ENCODE results near the gene ABCC3.

Gene ABCC3

DNA sequence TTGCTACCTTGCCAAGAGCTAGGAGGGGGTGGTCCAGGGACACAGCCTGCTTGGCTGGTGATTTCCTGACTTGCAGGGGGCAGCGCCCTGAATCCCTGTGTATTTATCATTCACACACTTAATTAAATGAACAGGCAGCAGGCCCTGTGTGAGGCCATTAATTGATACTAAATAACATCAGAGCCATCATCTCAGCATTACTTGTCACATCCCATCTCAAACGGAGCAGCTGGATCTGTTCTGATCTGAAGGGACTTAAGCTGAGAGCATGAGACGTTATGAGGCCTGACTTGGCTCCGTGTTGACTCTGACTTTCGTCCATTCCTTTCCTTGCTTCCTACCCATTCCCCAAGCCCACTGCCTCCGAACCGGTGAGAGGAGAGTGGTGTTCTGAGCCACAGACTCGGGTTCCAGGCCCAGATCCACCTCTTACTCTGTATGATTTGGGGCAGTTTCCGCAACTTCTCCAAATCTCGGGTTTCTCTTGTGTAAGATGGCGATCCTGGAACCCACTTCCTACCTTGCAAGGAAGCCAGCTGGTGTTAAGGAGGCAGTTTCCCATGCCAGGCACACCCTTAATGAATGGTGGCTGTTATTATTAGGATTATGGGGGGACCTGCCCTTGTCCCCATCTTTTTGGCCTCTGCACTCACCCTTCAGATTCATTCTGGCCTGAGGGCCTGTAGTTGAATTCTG, 40.4 kb upstream of the ABCC3 start:
- no peak overlapping the region for H3K9ac ChIP-seq (ENCODE audit: low read depth in 1 of 2, low read length in 2 of 2)
- no peaks in the 10 kb centered on the region for H3K9me3 ChIP-seq (ENCODE audit: control insufficient read depth in 1 of 2, low read length in 2 of 2)
- H3K4me3 ChIP-seq (ENCODE audit: low read depth in 1 of 2, low read length in 2 of 2) = no peak overlapping the region
- no peak overlapping the region for H3K27ac ChIP-seq (ENCODE audit: low read depth, low read length)
- H3K36me3 ChIP-seq (ENCODE audit: control insufficient read depth in 1 of 2, insufficient read depth in 2 of 2, low read length in 2 of 2) = no peaks in the 10 kb centered on the region
- H3K4me1 ChIP-seq (ENCODE audit: control insufficient read depth in 1 of 2, insufficient read depth in 2 of 2, low read length in 2 of 2) = peaks cover 0 to 3% of the 10 kb centered on the region in 2 donors
- H3K27me3 ChIP-seq (ENCODE audit: control insufficient read depth in 1 of 2, insufficient read depth in 2 of 2, low read length in 2 of 2) = no peaks in the 10 kb centered on the region

DNA sequence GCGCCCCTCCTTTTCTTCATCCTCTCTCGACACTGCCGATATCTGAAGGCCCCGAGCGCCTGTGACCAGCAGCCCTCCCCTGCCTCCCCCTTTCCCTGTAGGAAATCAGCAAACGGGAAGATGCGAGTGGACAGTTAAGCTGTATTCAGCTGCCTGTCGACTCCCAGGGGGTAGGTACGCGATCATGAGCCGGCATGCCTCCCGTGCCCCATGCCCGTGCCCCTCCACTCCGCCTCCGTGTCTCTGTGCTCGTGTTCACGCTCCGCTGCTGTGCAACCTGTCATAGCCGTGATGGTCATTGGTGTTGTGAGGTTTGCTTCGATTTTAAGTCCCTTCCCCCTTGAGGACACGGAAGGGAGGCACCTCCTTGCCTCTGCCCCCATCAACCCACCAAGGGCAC, 39.8 kb upstream of the ABCC3 start:
- Histone ChIP-seq H3K36me3 (ENCODE audit: control insufficient read depth in 1 of 2, insufficient read depth in 2 of 2, low read length in 2 of 2) (no peaks in the 10 kb centered on the region), H3K4me1 (ENCODE audit: control insufficient read depth in 1 of 2, insufficient read depth in 2 of 2, low read length in 2 of 2) (no peaks in the 10 kb centered on the region), H3K4me3 (ENCODE audit: low read depth in 1 of 2, low read length in 2 of 2) (no peak overlapping the region), H3K27ac (ENCODE audit: low read depth, low read length) (no peak overlapping the region), H3K27me3 (ENCODE audit: control insufficient read depth in 1 of 2, insufficient read depth in 2 of 2, low read length in 2 of 2) (no peaks in the 10 kb centered on the region), H3K9me3 (ENCODE audit: control insufficient read depth in 1 of 2, low read length in 2 of 2) (no peaks in the 10 kb centered on the region), H3K9ac (ENCODE audit: low read depth in 1 of 2, low read length in 2 of 2) (no peak overlapping the region)

DNA sequence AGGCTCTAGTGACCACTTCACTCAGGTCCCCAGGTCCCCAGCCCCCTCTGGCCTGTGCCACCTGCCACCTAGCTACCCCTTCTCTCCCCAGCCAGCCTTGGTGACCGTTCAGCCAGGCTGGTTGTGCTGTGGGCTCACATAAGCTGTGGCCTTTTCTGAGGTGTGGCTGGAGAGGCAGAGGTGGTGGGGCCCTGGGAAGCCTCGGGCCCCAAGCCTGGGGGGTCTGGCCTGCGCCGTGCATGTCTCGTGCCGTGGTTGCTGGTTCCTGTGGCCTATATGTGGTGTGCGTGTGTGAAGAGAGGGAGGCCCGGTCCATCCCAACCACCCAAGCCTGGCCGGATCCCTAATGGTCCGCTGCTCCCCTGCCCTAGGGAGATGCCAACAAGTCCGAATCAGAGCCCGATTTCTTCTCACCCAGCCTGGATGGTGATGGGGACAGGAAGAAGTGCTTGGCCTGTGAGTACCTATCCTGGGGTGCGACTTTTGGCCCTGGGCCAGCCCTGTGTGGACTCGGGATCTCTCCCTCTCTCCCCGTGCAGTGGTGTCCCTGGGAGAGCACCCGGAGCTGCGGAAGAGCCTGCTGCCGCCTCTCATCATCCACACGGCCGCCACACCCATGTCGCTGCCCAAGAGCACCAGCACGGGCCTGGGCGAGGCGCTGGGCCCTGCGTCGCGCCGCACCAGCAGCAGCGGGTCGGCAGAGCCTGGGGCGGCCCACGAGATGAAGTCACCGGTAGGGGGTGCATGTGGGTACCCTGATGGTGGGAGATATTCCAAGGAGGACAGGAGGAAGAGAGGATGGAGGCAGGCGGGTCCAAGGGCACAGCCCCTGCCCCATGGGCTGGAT, 38.3 kb upstream of the ABCC3 start:
- no peaks in the 10 kb centered on the region for H3K36me3 ChIP-seq (ENCODE audit: control insufficient read depth in 1 of 2, insufficient read depth in 2 of 2, low read length in 2 of 2)
- H3K4me1 ChIP-seq (ENCODE audit: control insufficient read depth in 1 of 2, insufficient read depth in 2 of 2, low read length in 2 of 2) = no peaks in the 10 kb centered on the region
- no peak overlapping the region for H3K27ac ChIP-seq (ENCODE audit: low read depth, low read length)
- H3K4me3 ChIP-seq (ENCODE audit: low read depth in 1 of 2, low read length in 2 of 2) = no peak overlapping the region
- no peak overlapping the region for H3K9ac ChIP-seq (ENCODE audit: low read depth in 1 of 2, low read length in 2 of 2)
- no peaks in the 10 kb centered on the region for H3K9me3 ChIP-seq (ENCODE audit: control insufficient read depth in 1 of 2, low read length in 2 of 2)
- H3K27me3 ChIP-seq (ENCODE audit: control insufficient read depth in 1 of 2, insufficient read depth in 2 of 2, low read length in 2 of 2) = no peaks in the 10 kb centered on the region

DNA sequence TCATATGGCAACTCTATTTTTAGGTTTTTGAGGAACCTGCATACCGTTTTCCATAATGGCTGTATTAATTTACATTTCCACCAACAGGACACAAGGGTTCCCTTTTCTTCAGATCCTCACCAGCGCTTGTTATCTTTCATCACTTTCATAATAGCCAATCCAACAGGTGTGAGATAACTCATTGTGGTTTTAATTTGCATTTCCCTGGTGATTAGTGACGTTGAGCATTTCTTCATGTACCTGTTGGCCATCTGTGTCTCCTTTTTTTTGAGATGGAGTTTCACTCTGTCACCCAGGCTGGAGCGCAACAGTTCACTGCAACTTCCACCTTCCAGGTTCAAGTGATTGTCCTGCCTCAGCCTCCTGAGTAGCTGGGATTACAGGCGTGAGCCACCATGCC, 36.2 kb upstream of the ABCC3 start:
- no peak overlapping the region for H3K9ac ChIP-seq (ENCODE audit: low read depth in 1 of 2, low read length in 2 of 2)
- H3K27me3 ChIP-seq (ENCODE audit: control insufficient read depth in 1 of 2, insufficient read depth in 2 of 2, low read length in 2 of 2) = peaks cover 0 to 5% of the 10 kb centered on the region in 2 donors
- no peaks in the 10 kb centered on the region for H3K36me3 ChIP-seq (ENCODE audit: control insufficient read depth in 1 of 2, insufficient read depth in 2 of 2, low read length in 2 of 2)
- no peaks in the 10 kb centered on the region for H3K9me3 ChIP-seq (ENCODE audit: control insufficient read depth in 1 of 2, low read length in 2 of 2)
- no peak overlapping the region for H3K27ac ChIP-seq (ENCODE audit: low read depth, low read length)
- H3K4me3 ChIP-seq (ENCODE audit: low read depth in 1 of 2, low read length in 2 of 2) = no peak overlapping the region
- no peaks in the 10 kb centered on the region for H3K4me1 ChIP-seq (ENCODE audit: control insufficient read depth in 1 of 2, insufficient read depth in 2 of 2, low read length in 2 of 2)

DNA sequence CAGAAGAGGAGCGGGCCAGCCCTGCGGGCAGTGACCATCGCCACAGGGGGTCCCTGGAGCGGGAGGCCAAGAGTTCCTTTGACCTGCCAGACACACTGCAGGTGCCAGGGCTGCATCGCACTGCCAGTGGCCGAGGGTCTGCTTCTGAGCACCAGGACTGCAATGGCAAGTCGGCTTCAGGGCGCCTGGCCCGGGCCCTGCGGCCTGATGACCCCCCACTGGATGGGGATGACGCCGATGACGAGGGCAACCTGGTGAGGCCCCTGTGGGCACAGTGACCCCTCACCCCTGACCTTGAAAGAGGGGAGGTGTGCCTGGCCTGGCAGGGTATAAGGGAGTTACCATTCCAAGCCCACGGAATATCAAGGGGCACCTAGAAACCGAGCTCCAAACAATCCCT, 35.1 kb upstream of the ABCC3 start:
- no peak overlapping the region for H3K27ac ChIP-seq (ENCODE audit: low read depth, low read length)
- no peaks in the 10 kb centered on the region for H3K9me3 ChIP-seq (ENCODE audit: control insufficient read depth in 1 of 2, low read length in 2 of 2)
- H3K27me3 ChIP-seq (ENCODE audit: control insufficient read depth in 1 of 2, insufficient read depth in 2 of 2, low read length in 2 of 2) = peaks cover 0 to 5% of the 10 kb centered on the region in 2 donors
- H3K36me3 ChIP-seq (ENCODE audit: control insufficient read depth in 1 of 2, insufficient read depth in 2 of 2, low read length in 2 of 2) = no peaks in the 10 kb centered on the region
- H3K4me3 ChIP-seq (ENCODE audit: low read depth in 1 of 2, low read length in 2 of 2) = no peak overlapping the region
- no peaks in the 10 kb centered on the region for H3K4me1 ChIP-seq (ENCODE audit: control insufficient read depth in 1 of 2, insufficient read depth in 2 of 2, low read length in 2 of 2)
- H3K9ac ChIP-seq (ENCODE audit: low read depth in 1 of 2, low read length in 2 of 2) = no peak overlapping the region

DNA sequence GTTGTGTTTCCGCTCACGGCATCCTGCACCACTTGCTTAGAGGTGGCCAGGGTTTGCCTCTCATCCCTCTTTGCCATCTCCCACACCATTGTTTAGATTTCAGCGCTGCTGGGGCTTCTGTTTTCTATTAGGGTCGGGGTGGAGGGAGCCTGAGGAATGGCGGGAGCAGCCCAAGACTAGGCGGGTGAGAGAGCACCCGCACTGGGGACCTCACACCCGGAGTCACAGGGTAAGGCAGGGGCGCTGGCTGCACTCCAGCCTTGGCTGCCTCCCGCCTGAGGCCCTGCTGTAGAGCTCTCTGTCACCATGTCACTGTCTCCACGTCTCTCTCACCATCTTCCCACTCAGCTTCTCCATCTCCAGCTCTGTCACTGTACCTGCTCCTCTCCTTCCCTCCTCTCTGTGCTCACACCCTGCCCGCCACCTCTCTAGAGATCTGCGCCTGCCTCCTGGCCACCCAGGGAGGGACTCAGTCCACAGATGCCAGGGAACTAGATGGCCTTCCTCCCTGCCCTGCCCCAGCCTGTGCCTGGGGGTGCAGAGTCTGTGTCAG, 32.8 kb upstream of the ABCC3 start:
- no peak overlapping the region for H3K4me3 ChIP-seq (ENCODE audit: low read depth in 1 of 2, low read length in 2 of 2)
- H3K27ac ChIP-seq (ENCODE audit: low read depth, low read length) = no peak overlapping the region
- H3K9me3 ChIP-seq (ENCODE audit: control insufficient read depth in 1 of 2, low read length in 2 of 2) = no peaks in the 10 kb centered on the region
- no peaks in the 10 kb centered on the region for H3K4me1 ChIP-seq (ENCODE audit: control insufficient read depth in 1 of 2, insufficient read depth in 2 of 2, low read length in 2 of 2)
- no peak overlapping the region for H3K9ac ChIP-seq (ENCODE audit: low read depth in 1 of 2, low read length in 2 of 2)
- H3K27me3 ChIP-seq (ENCODE audit: control insufficient read depth in 1 of 2, insufficient read depth in 2 of 2, low read length in 2 of 2) = peaks cover 0 to 5% of the 10 kb centered on the region in 2 donors
- no peaks in the 10 kb centered on the region for H3K36me3 ChIP-seq (ENCODE audit: control insufficient read depth in 1 of 2, insufficient read depth in 2 of 2, low read length in 2 of 2)

DNA sequence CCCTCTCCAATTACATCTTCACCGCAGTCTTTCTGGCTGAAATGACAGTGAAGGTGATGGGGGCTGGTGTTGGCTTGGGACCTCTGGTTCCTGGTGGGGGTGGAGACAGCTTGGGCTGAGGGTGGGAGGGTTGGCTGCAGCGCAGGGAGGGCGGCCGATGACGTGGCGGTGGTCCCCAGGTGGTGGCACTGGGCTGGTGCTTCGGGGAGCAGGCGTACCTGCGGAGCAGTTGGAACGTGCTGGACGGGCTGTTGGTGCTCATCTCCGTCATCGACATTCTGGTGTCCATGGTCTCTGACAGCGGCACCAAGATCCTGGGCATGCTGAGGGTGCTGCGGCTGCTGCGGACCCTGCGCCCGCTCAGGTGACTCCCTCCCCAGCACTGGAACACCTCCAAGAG, 31.8 kb upstream of the ABCC3 start:
- Histone ChIP-seq H3K4me1 (ENCODE audit: control insufficient read depth in 1 of 2, insufficient read depth in 2 of 2, low read length in 2 of 2) (no peaks in the 10 kb centered on the region), H3K4me3 (ENCODE audit: low read depth in 1 of 2, low read length in 2 of 2) (no peak overlapping the region), H3K36me3 (ENCODE audit: control insufficient read depth in 1 of 2, insufficient read depth in 2 of 2, low read length in 2 of 2) (no peaks in the 10 kb centered on the region), H3K9ac (ENCODE audit: low read depth in 1 of 2, low read length in 2 of 2) (no peak overlapping the region), H3K9me3 (ENCODE audit: control insufficient read depth in 1 of 2, low read length in 2 of 2) (no peaks in the 10 kb centered on the region), H3K27ac (ENCODE audit: low read depth, low read length) (no peak overlapping the region), H3K27me3 (ENCODE audit: control insufficient read depth in 1 of 2, insufficient read depth in 2 of 2, low read length in 2 of 2) (peaks cover 0 to 5% of the 10 kb centered on the region in 2 donors)

DNA sequence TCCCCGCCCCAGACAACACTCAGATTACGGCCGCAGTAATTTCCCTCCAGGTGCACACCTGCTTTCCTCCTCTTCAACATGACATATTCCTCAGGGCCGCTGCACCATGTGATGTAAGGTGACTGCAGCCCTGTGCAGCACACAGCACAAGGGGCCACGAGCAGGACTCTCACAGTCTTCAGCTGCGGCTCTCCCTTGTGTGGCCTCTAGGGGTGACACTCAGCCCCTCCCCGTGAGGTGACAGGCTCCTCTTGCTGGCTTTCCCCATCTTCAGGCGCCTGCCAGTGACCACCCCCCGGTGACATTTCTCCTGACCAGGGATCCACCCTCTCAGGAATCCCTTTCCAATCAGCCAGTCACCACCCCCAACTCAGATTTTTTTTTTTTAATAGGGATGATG, 31.3 kb upstream of the ABCC3 start:
- Histone ChIP-seq H3K4me3 (ENCODE audit: low read depth in 1 of 2, low read length in 2 of 2) (no peak overlapping the region), H3K4me1 (ENCODE audit: control insufficient read depth in 1 of 2, insufficient read depth in 2 of 2, low read length in 2 of 2) (no peaks in the 10 kb centered on the region), H3K27me3 (ENCODE audit: control insufficient read depth in 1 of 2, insufficient read depth in 2 of 2, low read length in 2 of 2) (peaks cover 0 to 5% of the 10 kb centered on the region in 2 donors), H3K9ac (ENCODE audit: low read depth in 1 of 2, low read length in 2 of 2) (no peak overlapping the region), H3K27ac (ENCODE audit: low read depth, low read length) (no peak overlapping the region), H3K36me3 (ENCODE audit: control insufficient read depth in 1 of 2, insufficient read depth in 2 of 2, low read length in 2 of 2) (no peaks in the 10 kb centered on the region), H3K9me3 (ENCODE audit: control insufficient read depth in 1 of 2, low read length in 2 of 2) (no peaks in the 10 kb centered on the region)

DNA sequence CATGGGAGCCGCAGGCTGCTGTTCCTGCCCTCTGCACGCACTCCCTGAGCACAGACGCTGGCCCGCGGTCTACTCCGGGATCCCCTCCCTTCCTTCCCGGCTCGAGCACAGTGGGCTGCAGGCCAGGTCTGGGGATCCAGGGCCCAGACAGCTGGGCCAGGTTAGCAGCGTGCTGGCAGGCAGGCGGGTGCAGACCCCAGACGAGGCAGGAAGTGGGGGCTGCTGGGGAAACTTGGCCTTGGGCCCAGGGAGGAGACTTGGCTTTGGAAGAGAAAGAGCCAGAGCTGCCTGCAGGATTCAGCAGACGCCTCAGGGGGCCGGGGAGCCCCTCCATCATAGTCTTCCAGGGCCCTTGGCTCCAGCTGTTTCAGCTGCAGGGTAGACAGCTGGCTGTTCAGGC, 30.2 kb upstream of the ABCC3 start:
- H3K4me3 ChIP-seq (ENCODE audit: low read depth in 1 of 2, low read length in 2 of 2) = no peak overlapping the region
- no peaks in the 10 kb centered on the region for H3K4me1 ChIP-seq (ENCODE audit: control insufficient read depth in 1 of 2, insufficient read depth in 2 of 2, low read length in 2 of 2)
- H3K9me3 ChIP-seq (ENCODE audit: control insufficient read depth in 1 of 2, low read length in 2 of 2) = no peaks in the 10 kb centered on the region
- H3K27me3 ChIP-seq (ENCODE audit: control insufficient read depth in 1 of 2, insufficient read depth in 2 of 2, low read length in 2 of 2) = peaks cover 0 to 5% of the 10 kb centered on the region in 2 donors
- H3K36me3 ChIP-seq (ENCODE audit: control insufficient read depth in 1 of 2, insufficient read depth in 2 of 2, low read length in 2 of 2) = no peaks in the 10 kb centered on the region
- no peak overlapping the region for H3K27ac ChIP-seq (ENCODE audit: low read depth, low read length)
- H3K9ac ChIP-seq (ENCODE audit: low read depth in 1 of 2, low read length in 2 of 2) = no peak overlapping the region

DNA sequence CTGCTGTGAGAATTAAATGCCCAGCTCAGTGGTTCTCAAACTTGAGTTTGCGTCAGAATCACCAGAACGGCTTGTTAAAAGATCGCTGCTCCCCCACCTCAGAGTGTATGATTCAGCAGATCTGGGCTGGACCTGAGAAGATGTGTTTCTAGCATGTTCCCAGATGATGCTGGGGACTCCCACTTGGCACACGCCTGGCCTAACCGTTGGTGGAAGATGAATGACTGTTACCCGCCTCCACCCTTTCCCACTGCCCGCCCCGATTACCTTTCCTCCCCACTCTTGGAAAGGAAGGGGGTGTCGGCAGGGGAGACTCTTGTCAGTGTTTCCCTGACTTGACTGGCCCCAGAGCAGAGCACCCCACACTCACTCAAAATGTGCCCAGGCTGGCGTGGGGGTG, 29.3 kb upstream of the ABCC3 start:
- Histone ChIP-seq H3K27ac (ENCODE audit: low read depth, low read length) (no peak overlapping the region), H3K27me3 (ENCODE audit: control insufficient read depth in 1 of 2, insufficient read depth in 2 of 2, low read length in 2 of 2) (peaks cover 0 to 5% of the 10 kb centered on the region in 2 donors), H3K4me3 (ENCODE audit: low read depth in 1 of 2, low read length in 2 of 2) (no peak overlapping the region), H3K36me3 (ENCODE audit: control insufficient read depth in 1 of 2, insufficient read depth in 2 of 2, low read length in 2 of 2) (no peaks in the 10 kb centered on the region), H3K9me3 (ENCODE audit: control insufficient read depth in 1 of 2, low read length in 2 of 2) (no peaks in the 10 kb centered on the region), H3K4me1 (ENCODE audit: control insufficient read depth in 1 of 2, insufficient read depth in 2 of 2, low read length in 2 of 2) (no peaks in the 10 kb centered on the region), H3K9ac (ENCODE audit: low read depth in 1 of 2, low read length in 2 of 2) (no peak overlapping the region)

Data from duodenal mucosa (tissue), 2 donors.